ENCODE results near the gene PITHD1.

The PITHD1 gene

GRCh38 chr1:23772854-23773242, 5.4 kb upstream of the PITHD1 start:
- Histone ChIP-seq H3K4me2 (ENCODE audit: low read depth, low read length) (peak overlapping the region; percentile 42; the same call in 1 of the 2 replicates), H3K9ac (ENCODE audit: low read length) (no peak overlapping the region), H3K79me2 (ENCODE audit: low read length) (peaks cover 11% of the 10 kb centered on the region), H3K27ac (ENCODE audit: low read length) (no peak overlapping the region), H4K20me1 (ENCODE audit: insufficient read depth, low read length) (no peaks in the 10 kb centered on the region), H3K36me3 (replicated peaks; ENCODE audit: insufficient read depth, low read length) (no peaks in the 10 kb centered on the region), H3K4me3 (ENCODE audit: low read length) (no peak overlapping the region), H3K4me1 (ENCODE audit: low read length) (peaks cover 11% of the 10 kb centered on the region), H3K9me2 (replicated peaks; ENCODE audit: insufficient read depth, low read length) (no peaks in the 10 kb centered on the region), H3K9me3 (replicated peaks; ENCODE audit: insufficient read depth, low read length) (no peaks in the 10 kb centered on the region), H3K27me3 (replicated peaks; ENCODE audit: insufficient read depth, low read length) (no peaks in the 10 kb centered on the region), H2AFZ (ENCODE audit: low read length) (no peak overlapping the region), H3F3A (ENCODE audit: insufficient read depth, low read length) (no peaks in the 10 kb centered on the region)
- TF ChIP-seq, protein P1, sequence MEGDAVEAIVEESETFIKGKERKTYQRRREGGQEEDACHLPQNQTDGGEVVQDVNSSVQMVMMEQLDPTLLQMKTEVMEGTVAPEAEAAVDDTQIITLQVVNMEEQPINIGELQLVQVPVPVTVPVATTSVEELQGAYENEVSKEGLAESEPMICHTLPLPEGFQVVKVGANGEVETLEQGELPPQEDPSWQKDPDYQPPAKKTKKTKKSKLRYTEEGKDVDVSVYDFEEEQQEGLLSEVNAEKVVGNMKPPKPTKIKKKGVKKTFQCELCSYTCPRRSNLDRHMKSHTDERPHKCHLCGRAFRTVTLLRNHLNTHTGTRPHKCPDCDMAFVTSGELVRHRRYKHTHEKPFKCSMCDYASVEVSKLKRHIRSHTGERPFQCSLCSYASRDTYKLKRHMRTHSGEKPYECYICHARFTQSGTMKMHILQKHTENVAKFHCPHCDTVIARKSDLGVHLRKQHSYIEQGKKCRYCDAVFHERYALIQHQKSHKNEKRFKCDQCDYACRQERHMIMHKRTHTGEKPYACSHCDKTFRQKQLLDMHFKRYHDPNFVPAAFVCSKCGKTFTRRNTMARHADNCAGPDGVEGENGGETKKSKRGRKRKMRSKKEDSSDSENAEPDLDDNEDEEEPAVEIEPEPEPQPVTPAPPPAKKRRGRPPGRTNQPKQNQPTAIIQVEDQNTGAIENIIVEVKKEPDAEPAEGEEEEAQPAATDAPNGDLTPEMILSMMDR (IDR thresholded peaks at IDR 0.05; ENCODE audit: low read length): no peak
- TF ChIP-seq EZH2 (optimal IDR thresholded peaks at IDR 0.05; ENCODE audit: low read depth, low read length) (no peak), EZH2phosphoT487 (IDR thresholded peaks at IDR 0.05; ENCODE audit: low read length) (no peak)
- DNase-seq: no peak

DNA sequence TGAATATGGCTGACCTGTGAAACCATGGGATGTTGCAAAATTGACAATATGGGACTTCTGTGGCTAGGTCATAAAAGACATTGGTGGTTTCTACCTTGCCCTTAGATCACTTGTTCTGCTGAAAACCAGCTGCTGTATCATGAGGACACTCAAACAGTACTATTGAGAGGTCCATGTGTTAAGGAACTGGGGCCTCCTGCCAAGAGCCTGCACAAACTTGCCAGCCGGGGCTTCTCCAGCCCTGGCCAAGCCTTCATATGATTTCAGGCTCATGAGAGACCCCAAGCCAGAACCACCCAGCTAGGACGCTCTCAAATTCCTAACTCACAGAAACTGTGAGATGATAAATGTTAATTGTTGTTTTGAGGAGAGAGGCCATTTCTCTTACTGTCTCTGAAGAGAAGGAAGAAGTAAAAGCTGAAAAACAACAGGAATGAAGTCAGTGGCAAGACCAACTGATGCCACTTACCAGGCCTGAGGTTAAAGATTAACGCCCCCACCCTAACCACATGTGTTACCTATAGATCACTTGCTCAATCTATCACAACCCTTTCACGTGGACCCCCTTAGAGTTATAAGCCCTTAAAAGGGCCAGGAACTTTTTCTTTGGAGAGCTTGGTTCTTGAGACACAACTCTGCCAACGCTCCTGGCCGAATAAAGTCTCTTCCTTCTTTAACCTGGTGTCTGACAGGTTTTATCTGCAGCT, 3.9 kb upstream of the PITHD1 start:
- Histone ChIP-seq H3K4me1 (ENCODE audit: low read length) (peaks cover 13% of the 10 kb centered on the region), H3K27me3 (replicated peaks; ENCODE audit: insufficient read depth, low read length) (no peaks in the 10 kb centered on the region), H3K9ac (ENCODE audit: low read length) (no peak overlapping the region), H3K27ac (ENCODE audit: low read length) (no peak overlapping the region), H3F3A (ENCODE audit: insufficient read depth, low read length) (no peaks in the 10 kb centered on the region), H3K9me3 (replicated peaks; ENCODE audit: insufficient read depth, low read length) (no peaks in the 10 kb centered on the region), H3K9me2 (replicated peaks; ENCODE audit: insufficient read depth, low read length) (no peaks in the 10 kb centered on the region), H2AFZ (ENCODE audit: low read length) (no peak overlapping the region), H4K20me1 (ENCODE audit: insufficient read depth, low read length) (no peaks in the 10 kb centered on the region), H3K79me2 (ENCODE audit: low read length) (peaks cover 24% of the 10 kb centered on the region), H3K36me3 (replicated peaks; ENCODE audit: insufficient read depth, low read length) (no peaks in the 10 kb centered on the region), H3K4me3 (ENCODE audit: low read length) (no peak overlapping the region), H3K4me2 (ENCODE audit: low read depth, low read length) (no peak overlapping the region)
- DNase-seq: no peak
- TF ChIP-seq EZH2phosphoT487 (IDR thresholded peaks at IDR 0.05; ENCODE audit: low read length): no peak
- TF ChIP-seq, protein P1 (IDR thresholded peaks at IDR 0.05; ENCODE audit: low read length): no peak
- TF ChIP-seq EZH2 (optimal IDR thresholded peaks at IDR 0.05; ENCODE audit: low read depth, low read length): no peak

GRCh38 chr1:23776217-23776616, 2.0 kb upstream of the PITHD1 start:
- no peak for DNase-seq
- H3K27me3 ChIP-seq (replicated peaks; ENCODE audit: insufficient read depth, low read length): no peaks in the 10 kb centered on the region
- H3K4me3 ChIP-seq (ENCODE audit: low read length): no peak overlapping the region
- no peaks in the 10 kb centered on the region for H4K20me1 ChIP-seq (ENCODE audit: insufficient read depth, low read length)
- H3K9me2 ChIP-seq (replicated peaks; ENCODE audit: insufficient read depth, low read length): no peaks in the 10 kb centered on the region
- H2AFZ ChIP-seq (ENCODE audit: low read length): no peak overlapping the region
- H3K9ac ChIP-seq (ENCODE audit: low read length): no peak overlapping the region
- H3K79me2 ChIP-seq (ENCODE audit: low read length): peaks cover 38% of the 10 kb centered on the region
- no peaks in the 10 kb centered on the region; the same call in 1 of the 2 replicates for H3K36me3 ChIP-seq (replicated peaks; ENCODE audit: insufficient read depth, low read length)
- no peaks in the 10 kb centered on the region for H3K9me3 ChIP-seq (replicated peaks; ENCODE audit: insufficient read depth, low read length)
- peaks cover 18% of the 10 kb centered on the region for H3K4me1 ChIP-seq (ENCODE audit: low read length)
- H3K27ac ChIP-seq (ENCODE audit: low read length): no peak overlapping the region
- no peak for TF ChIP-seq EZH2phosphoT487 (IDR thresholded peaks at IDR 0.05; ENCODE audit: low read length)
- no peak for TF ChIP-seq EZH2 (optimal IDR thresholded peaks at IDR 0.05; ENCODE audit: low read depth, low read length)
- TF ChIP-seq, protein P1 (IDR thresholded peaks at IDR 0.05; ENCODE audit: low read length): no peak
- H3F3A ChIP-seq (ENCODE audit: insufficient read depth, low read length): no peaks in the 10 kb centered on the region
- H3K4me2 ChIP-seq (ENCODE audit: low read depth, low read length): no peak overlapping the region
